ENCODE results near the gene GPBP1L1. TPM values are rescaled to one million over a fixed set of nuclear protein-coding genes. Genes with fewer than 3 reads are reported as not detected.

The GPBP1L1 gene
- polyA plus RNA-seq, 1 donor (not counting 4 experiments of a cell fraction or from before 2014, with no cell fraction given), result 64.1 TPM

DNA sequence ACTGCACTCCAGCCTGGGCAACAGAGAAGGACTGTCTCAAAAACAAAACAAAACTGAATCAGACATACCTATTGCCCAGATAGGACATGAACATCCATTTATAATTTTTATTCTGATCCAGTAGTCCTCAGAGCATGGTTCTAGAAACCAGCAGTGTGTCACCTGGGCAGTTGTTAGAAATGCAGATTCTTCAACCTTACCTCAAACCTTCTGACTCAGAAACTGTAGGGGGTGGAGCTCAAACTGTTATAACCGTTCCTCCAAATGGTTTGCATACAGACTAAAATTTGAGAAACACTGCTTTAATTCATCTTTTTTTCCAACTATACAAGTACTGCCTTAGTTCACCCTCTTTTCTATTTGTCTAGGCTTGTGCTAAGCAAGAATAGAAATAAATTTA is 96.5 kb downstream of the GPBP1L1 start:
- peaks cover 17% of the 10 kb centered on the region for H3K4me1 ChIP-seq (ENCODE audit: control insufficient read depth, extremely low read depth, insufficient read depth, low read length)
- no peak for FAIRE-seq
- H3K27ac ChIP-seq (ENCODE audit: control insufficient read depth, insufficient read depth, low read length), result no peak overlapping the region
- H3K27me3 ChIP-seq (ENCODE audit: control insufficient read depth, extremely low read depth, insufficient read depth, low read length), result no peaks in the 10 kb centered on the region
- H4K20me1 ChIP-seq (ENCODE audit: control insufficient read depth, extremely low read depth, insufficient read depth, low read length), result peaks cover 9% of the 10 kb centered on the region
- H3K36me3 ChIP-seq (ENCODE audit: control insufficient read depth in 2 of 2, extremely low read depth in 1 of 2, insufficient read depth in 2 of 2, low read length in 2 of 2), result peaks cover 0 to 10% of the 10 kb centered on the region in 2 experiments
- no peaks in the 10 kb centered on the region for H3K9me1 ChIP-seq (ENCODE audit: control insufficient read depth, extremely low read depth, insufficient read depth, low read length)
- TF ChIP-seq, protein P1, sequence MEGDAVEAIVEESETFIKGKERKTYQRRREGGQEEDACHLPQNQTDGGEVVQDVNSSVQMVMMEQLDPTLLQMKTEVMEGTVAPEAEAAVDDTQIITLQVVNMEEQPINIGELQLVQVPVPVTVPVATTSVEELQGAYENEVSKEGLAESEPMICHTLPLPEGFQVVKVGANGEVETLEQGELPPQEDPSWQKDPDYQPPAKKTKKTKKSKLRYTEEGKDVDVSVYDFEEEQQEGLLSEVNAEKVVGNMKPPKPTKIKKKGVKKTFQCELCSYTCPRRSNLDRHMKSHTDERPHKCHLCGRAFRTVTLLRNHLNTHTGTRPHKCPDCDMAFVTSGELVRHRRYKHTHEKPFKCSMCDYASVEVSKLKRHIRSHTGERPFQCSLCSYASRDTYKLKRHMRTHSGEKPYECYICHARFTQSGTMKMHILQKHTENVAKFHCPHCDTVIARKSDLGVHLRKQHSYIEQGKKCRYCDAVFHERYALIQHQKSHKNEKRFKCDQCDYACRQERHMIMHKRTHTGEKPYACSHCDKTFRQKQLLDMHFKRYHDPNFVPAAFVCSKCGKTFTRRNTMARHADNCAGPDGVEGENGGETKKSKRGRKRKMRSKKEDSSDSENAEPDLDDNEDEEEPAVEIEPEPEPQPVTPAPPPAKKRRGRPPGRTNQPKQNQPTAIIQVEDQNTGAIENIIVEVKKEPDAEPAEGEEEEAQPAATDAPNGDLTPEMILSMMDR (optimal IDR thresholded peaks at IDR 0.05 in 1 of 3, IDR thresholded peaks at IDR 0.05 in 1 of 3, conservative IDR thresholded peaks at IDR 0.05 in 1 of 3; ENCODE audit: extremely low read depth in 1 of 3, insufficient read depth in 2 of 3, low read length in 3 of 3), result no peak
- TF ChIP-seq EZH2 (IDR thresholded peaks at IDR 0.05; ENCODE audit: low read length), result no peak
- H3K9me3 ChIP-seq (ENCODE audit: control insufficient read depth, low read depth, low read length), result no peaks in the 10 kb centered on the region
- H3K79me2 ChIP-seq (ENCODE audit: control insufficient read depth, insufficient read depth, low read length), result peaks cover 74% of the 10 kb centered on the region
- H3K4me3 ChIP-seq (ENCODE audit: control insufficient read depth in 2 of 3, extremely low read depth in 1 of 3, insufficient read depth in 2 of 3, low read depth in 1 of 3, low read length in 3 of 3), result peak overlapping the region in 1 of 3 experiments; percentile 25
- H3K9ac ChIP-seq (ENCODE audit: control insufficient read depth, extremely low read depth, insufficient read depth, low read length), result peak overlapping the region; percentile 2
- H2AFZ ChIP-seq (ENCODE audit: control insufficient read depth, low read length), result no peak overlapping the region
- no peak for DNase-seq (ENCODE audit: low read depth, low spot score)
- H3K4me2 ChIP-seq (ENCODE audit: control insufficient read depth, extremely low read depth, insufficient read depth, low read depth, low read length), result peak overlapping the region; percentile 29
- dilution Hi-C loops (cut with MboI; ENCODE audit: extremely low pct_ligation_motif_present, low sequenced_read_pairs), result no loop called here

DNA sequence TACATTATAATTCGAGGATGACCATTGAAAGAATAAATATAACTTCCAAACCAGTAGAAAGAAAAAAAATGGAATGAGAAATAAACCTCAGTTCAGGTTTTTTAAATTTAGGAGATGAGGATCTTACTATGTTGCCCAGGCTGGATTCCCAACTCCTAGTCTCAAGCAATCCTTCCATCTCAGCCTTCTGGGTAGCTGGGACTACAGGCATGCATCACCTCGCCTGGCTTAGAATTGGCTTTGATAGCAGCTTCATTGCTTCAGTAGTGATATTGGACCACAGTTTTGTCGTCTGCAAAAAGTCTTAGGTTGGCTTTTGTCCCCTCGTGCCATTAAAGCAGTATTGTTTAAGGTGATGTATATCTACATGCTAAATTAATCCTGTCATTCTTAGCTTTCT is 99.6 kb downstream of the GPBP1L1 start:
- peak overlapping the region; percentile 20 for H3K27ac ChIP-seq (ENCODE audit: control insufficient read depth, insufficient read depth, low read length)
- no peaks in the 10 kb centered on the region for H3K9me3 ChIP-seq (ENCODE audit: control insufficient read depth, low read depth, low read length)
- DNase-seq (ENCODE audit: low read depth, low spot score) (no peak), FAIRE-seq (no peak)
- H3K4me1 ChIP-seq (ENCODE audit: control insufficient read depth, extremely low read depth, insufficient read depth, low read length), result peaks cover 17% of the 10 kb centered on the region
- no peak for TF ChIP-seq EZH2 (IDR thresholded peaks at IDR 0.05; ENCODE audit: low read length)
- TF ChIP-seq, protein P1 (optimal IDR thresholded peaks at IDR 0.05 in 1 of 3, IDR thresholded peaks at IDR 0.05 in 1 of 3, conservative IDR thresholded peaks at IDR 0.05 in 1 of 3; ENCODE audit: extremely low read depth in 1 of 3, insufficient read depth in 2 of 3, low read length in 3 of 3), result no peak
- H3K9ac ChIP-seq (ENCODE audit: control insufficient read depth, extremely low read depth, insufficient read depth, low read length), result no peak overlapping the region
- H2AFZ ChIP-seq (ENCODE audit: control insufficient read depth, low read length), result no peak overlapping the region
- H3K4me3 ChIP-seq (ENCODE audit: control insufficient read depth in 2 of 3, extremely low read depth in 1 of 3, insufficient read depth in 2 of 3, low read depth in 1 of 3, low read length in 3 of 3), result peak overlapping the region in 2 of 3 experiments; percentile 34 to 46
- peaks cover 66% of the 10 kb centered on the region for H3K79me2 ChIP-seq (ENCODE audit: control insufficient read depth, insufficient read depth, low read length)
- no peaks in the 10 kb centered on the region for H3K9me1 ChIP-seq (ENCODE audit: control insufficient read depth, extremely low read depth, insufficient read depth, low read length)
- peak overlapping the region; percentile 65 for H3K4me2 ChIP-seq (ENCODE audit: control insufficient read depth, extremely low read depth, insufficient read depth, low read depth, low read length)
- H3K36me3 ChIP-seq (ENCODE audit: control insufficient read depth in 2 of 2, extremely low read depth in 1 of 2, insufficient read depth in 2 of 2, low read length in 2 of 2), result peaks cover 0 to 10% of the 10 kb centered on the region in 2 experiments
- peaks cover 11% of the 10 kb centered on the region for H4K20me1 ChIP-seq (ENCODE audit: control insufficient read depth, extremely low read depth, insufficient read depth, low read length)
- no peaks in the 10 kb centered on the region for H3K27me3 ChIP-seq (ENCODE audit: control insufficient read depth, extremely low read depth, insufficient read depth, low read length)
- dilution Hi-C loops (cut with MboI; ENCODE audit: extremely low pct_ligation_motif_present, low sequenced_read_pairs), result no loop called here
